H9 (cell line): ENCODE results near the gene RASGRF1. TPM values are rescaled to one million over a fixed set of nuclear protein-coding genes. Genes with fewer than 3 reads are reported as not detected.

Experiments used
- DNase-seq: peaks from one replicate; pipeline ENCODE4 v3.0.0-alpha.2; 2017
- H2AFZ ChIP-seq: one replicate; pipeline ENCODE4 v1.6.1; 2013; ENCODE audit warnings: mild to moderate bottlenecking, low read length, control low read depth, moderate library complexity
- H2AK5ac ChIP-seq: 2 replicates; pipeline ENCODE4 v1.6.1; 2013; ENCODE audit warnings: low read length, control low read depth, mixed read lengths; ENCODE audit not compliant: insufficient read length
- H2BK120ac ChIP-seq: one replicate; pipeline ENCODE4 v1.6.1; 2013; ENCODE audit warnings: low read depth, mild to moderate bottlenecking, low read length, control low read depth, inconsistent platforms; ENCODE audit not compliant: poor library complexity, severe bottlenecking
- H2BK12ac ChIP-seq: 2 replicates; pipeline ENCODE4 v1.6.1; 2013; ENCODE audit warnings: low read length, control low read depth, mixed read lengths, low read depth; ENCODE audit not compliant: insufficient read length
- H2BK15ac ChIP-seq: 2 replicates; pipeline ENCODE4 v1.6.1; 2013; ENCODE audit warnings: low read depth, low read length, control low read depth
- H2BK20ac ChIP-seq: one replicate; pipeline ENCODE4 v1.6.1; 2013; ENCODE audit warnings: low read depth, mild to moderate bottlenecking, low read length, control low read depth, inconsistent platforms; ENCODE audit not compliant: poor library complexity, severe bottlenecking
- H2BK5ac ChIP-seq: 2 replicates; pipeline ENCODE4 v1.6.1; 2013; ENCODE audit warnings: low read length, control low read depth, mixed read lengths; ENCODE audit not compliant: insufficient read length
- H3K14ac ChIP-seq: 2 replicates; pipeline ENCODE4 v1.6.1; 2013; ENCODE audit warnings: low read length, control low read depth; ENCODE audit not compliant: insufficient read depth
- H3K18ac ChIP-seq: 2 replicates; pipeline ENCODE4 v1.6.1; 2013; ENCODE audit warnings: low read depth, mild to moderate bottlenecking, mixed read lengths, low read length, control low read depth; ENCODE audit not compliant: insufficient read length
- H3K23ac ChIP-seq: 2 replicates; pipeline ENCODE4 v1.6.1; 2013; ENCODE audit warnings: low read length, control low read depth, mixed read lengths, low read depth; ENCODE audit not compliant: insufficient read length
- H3K23me2 ChIP-seq: 2 replicates; pipeline ENCODE4 v1.6.1; 2013; ENCODE audit warnings: low read depth, mild to moderate bottlenecking, mixed read lengths, low read length, control low read depth; ENCODE audit not compliant: insufficient read length, poor library complexity, severe bottlenecking
- H3K27ac ChIP-seq: 2 replicates; pipeline ENCODE4 v1.5.1; 2013; ENCODE audit warnings: low read length, control low read depth, mixed read lengths, low read depth; ENCODE audit not compliant: insufficient read length
- H3K27me3 ChIP-seq: 2 replicates; pipeline ENCODE4 v1.6.1; 2013; ENCODE audit warnings: low read length, control low read depth, inconsistent platforms; ENCODE audit not compliant: insufficient read depth
- H3K4ac ChIP-seq: 2 replicates; pipeline ENCODE4 v1.6.1; 2013; ENCODE audit warnings: low read depth, mild to moderate bottlenecking, control low read depth, inconsistent platforms, low read length, moderate library complexity
- H3K4me1 ChIP-seq: 2 replicates; pipeline ENCODE4 v1.6.1; 2013; ENCODE audit warnings: low read length, control low read depth, inconsistent platforms; ENCODE audit not compliant: insufficient read depth
- H3K4me2 ChIP-seq: 2 replicates; pipeline ENCODE4 v1.6.1; 2013; ENCODE audit warnings: low read length, control low read depth, mixed read lengths; ENCODE audit not compliant: insufficient read length, insufficient read depth
- H3K56ac ChIP-seq: 2 replicates; pipeline ENCODE4 v1.6.1; 2013; ENCODE audit warnings: low read depth, mild to moderate bottlenecking, mixed read lengths, low read length, control low read depth; ENCODE audit not compliant: insufficient read length
- H3K79me1 ChIP-seq: 2 replicates; pipeline ENCODE4 v1.6.1; 2013; ENCODE audit warnings: low read depth, mild to moderate bottlenecking, moderate library complexity, low read length, control low read depth, inconsistent platforms; ENCODE audit not compliant: insufficient read depth, poor library complexity, severe bottlenecking
- H3K79me2 ChIP-seq: 2 replicates; pipeline ENCODE4 v1.6.1; 2013; ENCODE audit warnings: low read length, control low read depth, inconsistent platforms; ENCODE audit not compliant: insufficient read depth
- H3K9ac ChIP-seq: 2 replicates; pipeline ENCODE4 v1.6.1; 2013; ENCODE audit warnings: low read length, control low read depth, mixed read lengths; ENCODE audit not compliant: insufficient read length; ENCODE audit errors: extremely low read depth
- H3K9me3 ChIP-seq: one replicate; pipeline ENCODE4 v1.6.1; 2013; ENCODE audit warnings: low read depth, low read length, inconsistent platforms; ENCODE audit not compliant: control insufficient read depth
- H3T11ph ChIP-seq: one replicate; pipeline ENCODE4 v1.6.1; 2013; ENCODE audit warnings: mild to moderate bottlenecking, low read length, control low read depth, inconsistent platforms
- H4K20me1 ChIP-seq: one replicate; pipeline ENCODE4 v1.6.1; 2013; ENCODE audit not compliant: control insufficient read depth, insufficient read length, insufficient read depth
- H4K5ac ChIP-seq: 2 replicates; pipeline ENCODE4 v1.6.1; 2013; ENCODE audit warnings: low read depth, mild to moderate bottlenecking, mixed read lengths, low read length, control low read depth; ENCODE audit not compliant: insufficient read length
- H4K8ac ChIP-seq: replicated peaks from 2 replicates; pipeline ENCODE4 v1.6.1; 2013; ENCODE audit warnings: low read length, control low read depth, mixed read lengths, low read depth; ENCODE audit not compliant: insufficient read length
- H4K91ac ChIP-seq: 2 replicates; pipeline ENCODE4 v1.6.1; 2013; ENCODE audit warnings: low read depth, mild to moderate bottlenecking, moderate library complexity, mixed read lengths, low read length, control low read depth; ENCODE audit not compliant: insufficient read length
- H3K27ac Mint-ChIP-seq, 3 experiments: 2 replicates in 2 of 3; 3 replicates in 1 of 3; pipeline ENCODE4 v1.8.0; 2020 to 2021; ENCODE audit warnings: mixed read lengths in 3 of 3, mild to moderate bottlenecking in 1 of 3, moderate library complexity in 1 of 3
- H3K27me3 Mint-ChIP-seq: 2 replicates; pipeline ENCODE4 v1.8.0; 2021; ENCODE audit warnings: low read depth, mild to moderate bottlenecking, moderate library complexity, mixed read lengths
- H3K36me3 Mint-ChIP-seq, 3 experiments: 2 replicates in 2 of 3; 3 replicates in 1 of 3; pipeline ENCODE4 v1.8.0; 2020 to 2021; ENCODE audit warnings: low read depth in 3 of 3, mixed read lengths in 3 of 3; ENCODE audit not compliant: insufficient read depth in 1 of 3
- H3K4me1 Mint-ChIP-seq, 2 experiments: 2 replicates each; pipeline ENCODE4 v1.8.0; 2020; ENCODE audit warnings: mixed read lengths in 2 of 2
- H3K4me3 Mint-ChIP-seq, 2 experiments: 2 replicates in 1 of 2; 3 replicates in 1 of 2; pipeline ENCODE4 v1.8.0; 2020 to 2021; ENCODE audit warnings: mild to moderate bottlenecking in 2 of 2, mixed read lengths in 2 of 2, moderate library complexity in 1 of 2
- H3K9me3 Mint-ChIP-seq, 2 experiments: 2 replicates in 1 of 2; 3 replicates in 1 of 2; pipeline ENCODE4 v1.8.0; 2020; ENCODE audit warnings: mild to moderate bottlenecking in 2 of 2, mixed read lengths in 2 of 2, moderate library complexity in 1 of 2
- whole genome bisulfite sequencing: extraction: QIAGEN DNeasy Blood & Tissue Kit; methylation state at CpG from one replicate; pipeline ENCODE4 v1.1.7; 2013; ENCODE audit warnings: missing lambda C conversion rate, low lambda C conversion rate, mixed read lengths; ENCODE audit not compliant: insufficient read length; ENCODE audit errors: extremely low coverage; 5-methylcytosine and 5-hydroxymethylcytosine counted together
- total RNA-seq: library from RNA; stranded (reverse); gene quantifications from 2 replicates; pipeline ENCODE4 v1.2.1, GENCODE V29; 2021
- TF ChIP-seq, protein P1 (sequence below): fragments of 200-600 bp; sonication (generic); conservative IDR thresholded peaks from 3 replicates; pipeline ENCODE4 v1.8.0; 2021; ENCODE audit warnings: antibody characterized with exemption, mild to moderate bottlenecking

RASGRF1 gene
- total RNA-seq, 1 experiment from 2014 or later: 0.48 TPM

DNA sequence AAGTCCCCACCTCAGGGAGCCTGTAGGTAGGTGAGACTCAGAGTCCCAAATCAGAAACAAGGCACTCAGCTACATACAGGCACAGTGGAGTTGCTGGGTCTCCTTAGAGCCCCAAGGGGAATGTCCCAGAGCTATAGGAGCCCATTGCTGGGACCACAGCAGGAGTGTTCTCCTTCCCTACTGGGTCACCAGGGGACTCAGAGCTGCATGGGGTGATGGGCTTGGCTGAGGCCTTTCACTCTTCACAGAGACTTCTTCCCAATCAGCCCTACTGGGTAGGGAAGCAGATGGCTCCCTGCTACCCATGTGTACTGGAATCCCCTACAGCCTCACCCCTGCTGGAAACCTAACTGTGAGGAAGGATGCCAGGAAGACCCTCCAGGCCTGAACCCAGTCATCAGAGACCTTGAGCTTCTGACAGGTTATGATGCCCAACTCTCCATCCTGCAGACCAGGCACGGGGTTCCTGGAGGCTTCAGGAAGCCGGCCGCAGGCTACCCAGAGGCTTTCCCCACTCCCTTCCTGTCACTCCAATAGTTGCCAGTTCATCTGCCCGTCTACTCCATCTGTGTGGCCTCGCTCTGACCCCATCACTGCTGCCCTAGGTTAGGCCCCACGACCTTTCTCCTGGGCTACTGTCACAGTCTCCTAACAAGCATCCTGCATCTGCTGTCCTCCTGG lies 24.0 kb downstream of the RASGRF1 start:
- H3K4me1 ChIP-seq: no peaks in the 10 kb centered on the region
- H2AK5ac ChIP-seq: no peak overlapping the region
- Mint-ChIP-seq H3K27me3 (peaks cover 71% of the 10 kb centered on the region), H3K27ac (no peak overlapping the region), H3K9me3 (no peaks in the 10 kb centered on the region), H3K4me3 (no peak overlapping the region), H3K4me1 (peaks cover 5 to 15% of the 10 kb centered on the region in 2 experiments), H3K36me3 (no peaks in the 10 kb centered on the region)
- H3K79me2 ChIP-seq: no peaks in the 10 kb centered on the region
- H3K23ac ChIP-seq: no peak overlapping the region
- no peak overlapping the region for H2BK12ac ChIP-seq
- H3K27me3 ChIP-seq: no peaks in the 10 kb centered on the region; the same call in 1 of the 2 replicates
- H4K5ac ChIP-seq: no peak overlapping the region
- no peak overlapping the region; the same call in 1 of the 2 replicates for H3K14ac ChIP-seq
- H3K9ac ChIP-seq: no peak overlapping the region
- no CpG with 5 or more reads among the region's 6 CpGs for WGBS
- no peak overlapping the region for H2AFZ ChIP-seq
- H3K9me3 ChIP-seq: no peaks in the 10 kb centered on the region
- no peak overlapping the region for H3T11ph ChIP-seq
- no peaks in the 10 kb centered on the region for H4K20me1 ChIP-seq
- H3K23me2 ChIP-seq: no peaks in the 10 kb centered on the region
- H3K79me1 ChIP-seq: no peaks in the 10 kb centered on the region
- no peak overlapping the region for H3K18ac ChIP-seq
- no peak overlapping the region for H2BK5ac ChIP-seq
- no peak overlapping the region for H4K91ac ChIP-seq
- H2BK120ac ChIP-seq: no peak overlapping the region
- H3K4ac ChIP-seq: no peak overlapping the region
- H3K4me2 ChIP-seq: no peak overlapping the region
- no peak overlapping the region for H4K8ac ChIP-seq
- no peak overlapping the region for H2BK15ac ChIP-seq
- no peak overlapping the region for H3K56ac ChIP-seq
- no peak overlapping the region for H3K27ac ChIP-seq
- TF ChIP-seq, protein P1, sequence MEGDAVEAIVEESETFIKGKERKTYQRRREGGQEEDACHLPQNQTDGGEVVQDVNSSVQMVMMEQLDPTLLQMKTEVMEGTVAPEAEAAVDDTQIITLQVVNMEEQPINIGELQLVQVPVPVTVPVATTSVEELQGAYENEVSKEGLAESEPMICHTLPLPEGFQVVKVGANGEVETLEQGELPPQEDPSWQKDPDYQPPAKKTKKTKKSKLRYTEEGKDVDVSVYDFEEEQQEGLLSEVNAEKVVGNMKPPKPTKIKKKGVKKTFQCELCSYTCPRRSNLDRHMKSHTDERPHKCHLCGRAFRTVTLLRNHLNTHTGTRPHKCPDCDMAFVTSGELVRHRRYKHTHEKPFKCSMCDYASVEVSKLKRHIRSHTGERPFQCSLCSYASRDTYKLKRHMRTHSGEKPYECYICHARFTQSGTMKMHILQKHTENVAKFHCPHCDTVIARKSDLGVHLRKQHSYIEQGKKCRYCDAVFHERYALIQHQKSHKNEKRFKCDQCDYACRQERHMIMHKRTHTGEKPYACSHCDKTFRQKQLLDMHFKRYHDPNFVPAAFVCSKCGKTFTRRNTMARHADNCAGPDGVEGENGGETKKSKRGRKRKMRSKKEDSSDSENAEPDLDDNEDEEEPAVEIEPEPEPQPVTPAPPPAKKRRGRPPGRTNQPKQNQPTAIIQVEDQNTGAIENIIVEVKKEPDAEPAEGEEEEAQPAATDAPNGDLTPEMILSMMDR: no peak
- DNase-seq: no peak
- H2BK20ac ChIP-seq: no peak overlapping the region
